Sigmoid colon (tissue), 7 donors: ENCODE results near the gene DYNAP. TPM values are rescaled to one million over a fixed set of nuclear protein-coding genes. Genes with fewer than 3 reads are reported as not detected.

Experiments used
- DNase-seq: peaks from one replicate; pipeline ENCODE4 v3.0.0-alpha.2; 2019
- H3K27ac ChIP-seq, 4 donors: fragments of 200-600 bp; sonication (generic); one replicate each; pipeline ENCODE4 v1.5.1; 2016 to 2019; ENCODE audit warnings: mild to moderate bottlenecking in 1 of 4
- H3K27me3 ChIP-seq, 3 donors: fragments of 200-600 bp; sonication (generic); one replicate each; pipeline ENCODE4 v1.5.1; 2019; ENCODE audit warnings: mild to moderate bottlenecking in 1 of 3
- H3K36me3 ChIP-seq, 4 donors: fragments of 200-600 bp; sonication (generic); one replicate each; pipeline ENCODE4 v1.5.1; 2016 to 2019
- H3K4me1 ChIP-seq, 4 donors: fragments of 200-600 bp; sonication (generic); one replicate each; pipeline ENCODE4 v1.5.1; 2017 to 2019
- H3K4me3 ChIP-seq, 4 donors: fragments of 200-600 bp; sonication (generic); one replicate each; pipeline ENCODE4 v1.5.1; 2017 to 2019; ENCODE audit warnings: mild to moderate bottlenecking in 2 of 4, moderate library complexity in 1 of 4
- H3K9me3 ChIP-seq, 4 donors: fragments of 200-600 bp in 3 of 4; sonication (generic) in 3 of 4; one replicate each; pipeline versions ENCODE4 v1.5.1 to v1.6.1; 2013 to 2019
- EP300 ChIP-seq, 4 donors: sonication (generic); formaldehyde crosslinking; IDR thresholded peaks; one replicate each; pipeline ENCODE4 v1.6.1; 2017; ENCODE audit warnings: antibody characterized with exemption in 4 of 4
- POLR2A ChIP-seq, 2 donors: fragments of 450-650 bp; IDR thresholded peaks; one replicate each; pipeline ENCODE4 v1.6.1; 2016; ENCODE audit warnings: antibody characterized with exemption in 2 of 2, mild to moderate bottlenecking in 2 of 2, moderate library complexity in 2 of 2
- POLR2AphosphoS5 ChIP-seq, 4 donors: sonication (generic); formaldehyde crosslinking; IDR thresholded peaks; one replicate each; pipeline ENCODE4 v1.6.1; 2017; ENCODE audit warnings: antibody characterized with exemption in 4 of 4
- WGBS, 2 donors: extraction: QIAGEN DNeasy Blood & Tissue Kit; methylation state at CpG; one replicate each; pipeline ENCODE4 v1.1.7; 2013; 5-methylcytosine and 5-hydroxymethylcytosine counted together
- intact Hi-C: fragments of 100-400 bp; cut with DNase I; formaldehyde crosslinking; loops from one replicate; pipeline ENCODE4 v1.15.1; 2023
- polyA plus RNA-seq, 3 donors: library from polyadenylated mRNA; stranded (reverse); fragments of 200-250 nt; gene quantifications; one replicate each; pipeline ENCODE4 v1.2.3, GENCODE V29; 2013
- total RNA-seq, 4 donors: library from RNA; depleted of rRNA; stranded (reverse); fragments of >200 nt; gene quantifications; one replicate each; pipeline ENCODE4 v1.1.0, GENCODE V29; 2016
- TF ChIP-seq, protein P1 (sequence below), 4 experiments: fragments of 450-650 bp in 3 of 4; fragments of 200-600 bp in 1 of 4; IDR thresholded peaks; one replicate each; pipeline ENCODE4 v1.5.1; 2016 to 2019; ENCODE audit warnings: antibody characterized with exemption in 4 of 4, mild to moderate bottlenecking in 3 of 4, moderate library complexity in 2 of 4
- donor health status: healthy with polysubstance abuse.
- donor health status: Bipolar disorder and iron deficiency.
- donor health status: healthy.

Gene DYNAP
- total and polyA plus RNA-seq, 7 donors = not detected

- 94 to 95% methylated on average over 6 of the region's 6 CpGs for WGBS, 2 donors
- no peak overlapping the region for H3K27ac ChIP-seq
- H3K4me1 ChIP-seq = no peaks in the 10 kb centered on the region
- intact Hi-C loops = no loop called here
- H3K36me3 ChIP-seq = no peaks in the 10 kb centered on the region
- no peaks in the 10 kb centered on the region for H3K27me3 ChIP-seq
- H3K9me3 ChIP-seq = no peaks in the 10 kb centered on the region
- DNase-seq = no peak
- H3K4me3 ChIP-seq = no peak overlapping the region
- no peak for TF ChIP-seq POLR2AphosphoS5 (IDR thresholded peaks at IDR 0.05)
- TF ChIP-seq EP300 (IDR thresholded peaks at IDR 0.05) = no peak
- no peak for TF ChIP-seq POLR2A (IDR thresholded peaks at IDR 0.05)
- TF ChIP-seq, protein P1, sequence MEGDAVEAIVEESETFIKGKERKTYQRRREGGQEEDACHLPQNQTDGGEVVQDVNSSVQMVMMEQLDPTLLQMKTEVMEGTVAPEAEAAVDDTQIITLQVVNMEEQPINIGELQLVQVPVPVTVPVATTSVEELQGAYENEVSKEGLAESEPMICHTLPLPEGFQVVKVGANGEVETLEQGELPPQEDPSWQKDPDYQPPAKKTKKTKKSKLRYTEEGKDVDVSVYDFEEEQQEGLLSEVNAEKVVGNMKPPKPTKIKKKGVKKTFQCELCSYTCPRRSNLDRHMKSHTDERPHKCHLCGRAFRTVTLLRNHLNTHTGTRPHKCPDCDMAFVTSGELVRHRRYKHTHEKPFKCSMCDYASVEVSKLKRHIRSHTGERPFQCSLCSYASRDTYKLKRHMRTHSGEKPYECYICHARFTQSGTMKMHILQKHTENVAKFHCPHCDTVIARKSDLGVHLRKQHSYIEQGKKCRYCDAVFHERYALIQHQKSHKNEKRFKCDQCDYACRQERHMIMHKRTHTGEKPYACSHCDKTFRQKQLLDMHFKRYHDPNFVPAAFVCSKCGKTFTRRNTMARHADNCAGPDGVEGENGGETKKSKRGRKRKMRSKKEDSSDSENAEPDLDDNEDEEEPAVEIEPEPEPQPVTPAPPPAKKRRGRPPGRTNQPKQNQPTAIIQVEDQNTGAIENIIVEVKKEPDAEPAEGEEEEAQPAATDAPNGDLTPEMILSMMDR (IDR thresholded peaks at IDR 0.05) = no peak
These were observed 13.2 kb downstream of the DYNAP start for GRCh38 chr18:54604211-54604610.

- WGBS, 2 donors = 55 to 82% methylated on average over 9 of the region's 9 CpGs
- no peaks in the 10 kb centered on the region for H3K36me3 ChIP-seq
- no peaks in the 10 kb centered on the region for H3K27me3 ChIP-seq
- no peaks in the 10 kb centered on the region for H3K9me3 ChIP-seq
- intact Hi-C loops = no loop called here
- no peak for DNase-seq
- TF ChIP-seq, protein P1 (IDR thresholded peaks at IDR 0.05) = no peak
- TF ChIP-seq EP300 (IDR thresholded peaks at IDR 0.05) (no peak), POLR2A (IDR thresholded peaks at IDR 0.05) (no peak), POLR2AphosphoS5 (IDR thresholded peaks at IDR 0.05) (no peak)
- no peaks in the 10 kb centered on the region for H3K4me1 ChIP-seq
- no peak overlapping the region for H3K4me3 ChIP-seq
- no peak overlapping the region for H3K27ac ChIP-seq
These were observed 15.8 kb downstream of the DYNAP start for GRCh38 chr18:54606835-54607212.

GRCh38 chr18:54607213-54608027 is 16.4 kb downstream of the DYNAP start:
- no peak overlapping the region for H3K4me3 ChIP-seq
- no peaks in the 10 kb centered on the region for H3K4me1 ChIP-seq
- H3K27me3 ChIP-seq = no peaks in the 10 kb centered on the region
- WGBS, 2 donors = 20 to 70% methylated on average over 11 of the region's 11 CpGs
- no peak for DNase-seq
- intact Hi-C loops = no loop called here
- H3K27ac ChIP-seq = no peak overlapping the region
- no peak for TF ChIP-seq EP300 (IDR thresholded peaks at IDR 0.05)
- TF ChIP-seq, protein P1 (IDR thresholded peaks at IDR 0.05) = no peak
- H3K36me3 ChIP-seq = no peaks in the 10 kb centered on the region
- no peaks in the 10 kb centered on the region for H3K9me3 ChIP-seq

DNA sequence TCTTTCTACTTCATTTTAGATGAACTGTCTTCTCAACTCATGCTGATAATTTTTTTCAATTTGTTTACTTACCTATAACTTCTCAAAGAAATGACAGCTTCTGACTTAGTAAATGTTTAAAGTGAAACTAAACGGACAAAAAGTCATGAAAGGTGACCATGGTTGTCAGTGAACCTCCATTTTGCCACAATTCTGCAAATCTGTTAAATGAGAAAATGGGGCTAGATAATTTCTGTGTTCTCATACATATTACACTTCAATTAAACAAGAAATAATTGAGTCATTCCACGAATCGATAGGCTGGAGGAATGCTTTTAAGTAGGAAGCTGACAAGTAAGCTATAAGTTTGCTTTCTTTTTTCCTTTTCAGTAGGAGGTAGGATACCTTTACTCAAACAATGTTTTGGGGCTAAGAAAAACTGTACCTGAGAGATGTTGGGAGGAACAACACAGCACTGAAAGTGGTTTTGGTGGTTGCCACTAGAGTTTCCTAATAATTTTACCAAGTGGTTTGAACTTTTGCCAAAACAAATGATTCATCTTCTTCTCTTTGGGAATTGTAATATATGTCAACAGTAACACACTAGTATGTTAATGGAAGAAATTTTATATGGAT is 17.1 kb downstream of the DYNAP start:
- no peak for DNase-seq
- no peak overlapping the region for H3K4me3 ChIP-seq
- H3K27me3 ChIP-seq = no peaks in the 10 kb centered on the region
- 21 to 61% methylated on average over 3 of the region's 3 CpGs for WGBS, 2 donors
- intact Hi-C loops = no loop called here
- no peaks in the 10 kb centered on the region for H3K4me1 ChIP-seq
- no peak overlapping the region for H3K27ac ChIP-seq
- H3K36me3 ChIP-seq = no peaks in the 10 kb centered on the region
- H3K9me3 ChIP-seq = no peaks in the 10 kb centered on the region
- TF ChIP-seq EP300 (IDR thresholded peaks at IDR 0.05) = no peak

DNA sequence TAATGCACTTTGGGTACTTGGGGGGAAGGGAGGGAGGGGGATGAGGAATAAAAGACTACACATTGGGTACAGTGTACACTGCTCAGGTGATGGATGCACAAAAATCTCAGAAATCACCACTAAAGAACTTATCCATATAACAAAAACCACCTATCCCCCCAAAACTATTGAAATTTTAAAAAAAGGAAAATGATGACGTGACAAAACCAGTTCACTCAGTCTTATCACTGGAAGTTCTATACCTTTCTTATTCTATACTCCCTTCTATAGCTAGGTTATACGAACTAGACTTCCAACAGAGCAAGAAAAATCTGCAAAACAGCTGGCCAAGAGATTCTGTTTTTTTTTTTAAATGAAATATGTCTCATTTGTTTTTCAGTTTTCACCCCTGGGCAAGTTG is 20.8 kb downstream of the DYNAP start:
- Histone ChIP-seq H3K36me3 (no peaks in the 10 kb centered on the region), H3K4me3 (no peak overlapping the region), H3K9me3 (no peaks in the 10 kb centered on the region), H3K4me1 (no peaks in the 10 kb centered on the region), H3K27ac (no peak overlapping the region), H3K27me3 (no peaks in the 10 kb centered on the region)
- TF ChIP-seq, protein P1 (IDR thresholded peaks at IDR 0.05) = no peak
- TF ChIP-seq EP300 (IDR thresholded peaks at IDR 0.05) (no peak), POLR2A (IDR thresholded peaks at IDR 0.05) (no peak), POLR2AphosphoS5 (IDR thresholded peaks at IDR 0.05) (no peak)
- no peak for DNase-seq
- WGBS, 2 donors = 50 to 79% methylated on average over 2 of the region's 2 CpGs
- intact Hi-C loops = no loop called here
